Activated CD4-positive, alpha-beta T cell treated with anti-CD3 and anti-CD28 coated beads, Interleukin-2, amount 10 ng/mL, durations not matched to agents 7 days and 5 days (primary cell): ENCODE measurements around the gene AADAT. TPM values are rescaled to one million over a fixed set of nuclear protein-coding genes. Genes with fewer than 3 reads are reported as not detected.

Experiments used
- CTCF ChIA-PET: fragments of 350-600 bp; sonication (Branson Sonifier 250); formaldehyde crosslinking; loops from one replicate; lab custom pipeline; 2021; ENCODE audit warnings: antibody characterized with exemption; lab: Charles Lee
- POLR2A ChIA-PET: fragments of 350-600 bp; sonication (Branson Sonifier 250); formaldehyde crosslinking; loops from one replicate; lab custom pipeline; 2021; ENCODE audit warnings: antibody characterized with exemption; lab: Charles Lee
- DNase-seq: peaks from one replicate; pipeline ENCODE4 v3.0.0-alpha.2; 2020
- H3K27ac Mint-ChIP-seq: one replicate; pipeline ENCODE4 v1.8.0; 2021; ENCODE audit warnings: mild to moderate bottlenecking, moderate library complexity, mixed read lengths
- H3K27me3 Mint-ChIP-seq: one replicate; pipeline ENCODE4 v1.8.0; 2021; ENCODE audit warnings: mixed read lengths
- H3K36me3 Mint-ChIP-seq: one replicate; pipeline ENCODE4 v1.8.0; 2021; ENCODE audit warnings: low read depth, mixed read lengths
- H3K4me1 Mint-ChIP-seq: one replicate; pipeline ENCODE4 v1.8.0; 2021; ENCODE audit warnings: mixed read lengths
- H3K4me3 Mint-ChIP-seq: one replicate; pipeline ENCODE4 v1.8.0; 2021; ENCODE audit warnings: mild to moderate bottlenecking, moderate library complexity, mixed read lengths
- H3K9me3 Mint-ChIP-seq: one replicate; pipeline ENCODE4 v1.8.0; 2021; ENCODE audit warnings: mixed read lengths
- total RNA-seq, 2 experiments: library from RNA; stranded (reverse); gene quantifications; one replicate each; pipeline ENCODE4 v1.2.3, GENCODE V29; 2021

AADAT gene
- total RNA-seq, 2 experiments from 2014 or later, result not detected

DNA sequence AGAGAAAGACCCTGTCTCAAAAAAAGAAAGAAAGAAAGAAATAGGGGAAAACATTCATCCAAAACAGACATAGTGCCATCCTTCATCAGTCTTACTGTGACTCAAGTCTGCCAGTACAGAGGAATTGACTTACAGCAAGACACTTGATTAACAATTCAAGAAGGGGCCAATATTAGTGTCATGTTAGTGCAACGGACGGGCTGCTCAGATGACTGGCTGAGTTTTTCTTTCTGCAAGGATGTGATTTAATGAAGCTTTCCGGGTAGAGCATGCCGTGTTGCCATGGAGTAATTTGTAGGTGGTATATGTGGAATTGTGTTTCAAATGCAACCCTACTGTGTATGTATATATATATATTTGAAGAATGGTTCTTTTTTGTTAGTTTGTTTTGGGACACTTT, 51.0 kb downstream of the AADAT start:
- no peak overlapping the region for H3K27ac Mint-ChIP-seq
- H3K4me1 Mint-ChIP-seq, result no peaks in the 10 kb centered on the region
- H3K4me3 Mint-ChIP-seq, result no peak overlapping the region
- DNase-seq, result no peak
- H3K27me3 Mint-ChIP-seq, result no peaks in the 10 kb centered on the region
- no peaks in the 10 kb centered on the region for H3K9me3 Mint-ChIP-seq
- ChIA-PET POLR2A (no interaction called here), CTCF (no interaction called here)
- no peaks in the 10 kb centered on the region for H3K36me3 Mint-ChIP-seq

- Mint-ChIP-seq H3K9me3 (no peaks in the 10 kb centered on the region), H3K4me3 (no peak overlapping the region), H3K27me3 (no peaks in the 10 kb centered on the region), H3K36me3 (no peaks in the 10 kb centered on the region), H3K27ac (no peak overlapping the region), H3K4me1 (no peaks in the 10 kb centered on the region)
- DNase-seq, result no peak
- POLR2A ChIA-PET, result no interaction called here
- CTCF ChIA-PET, result no interaction called here
Observed at GRCh38 chr4:170038232-170038631, 51.5 kb downstream of the AADAT start.

- H3K9me3 Mint-ChIP-seq, result no peaks in the 10 kb centered on the region
- no peaks in the 10 kb centered on the region for H3K27me3 Mint-ChIP-seq
- CTCF ChIA-PET, result no interaction called here
- no peak overlapping the region for H3K27ac Mint-ChIP-seq
- no peak for DNase-seq
- no peak overlapping the region for H3K4me3 Mint-ChIP-seq
- no peaks in the 10 kb centered on the region for H3K36me3 Mint-ChIP-seq
- H3K4me1 Mint-ChIP-seq, result no peaks in the 10 kb centered on the region
- POLR2A ChIA-PET, result no interaction called here
Observed at GRCh38 chr4:170037481-170037880, 52.3 kb downstream of the AADAT start.

- POLR2A ChIA-PET, result no interaction called here
- CTCF ChIA-PET, result no interaction called here
- H3K4me3 Mint-ChIP-seq, result no peak overlapping the region
- no peaks in the 10 kb centered on the region for H3K4me1 Mint-ChIP-seq
- H3K36me3 Mint-ChIP-seq, result no peaks in the 10 kb centered on the region
- no peaks in the 10 kb centered on the region for H3K9me3 Mint-ChIP-seq
- no peak overlapping the region for H3K27ac Mint-ChIP-seq
- no peak for DNase-seq
- H3K27me3 Mint-ChIP-seq, result peaks cover 5% of the 10 kb centered on the region
Observed at GRCh38 chr4:170035845-170036244, 53.9 kb downstream of the AADAT start.

DNA sequence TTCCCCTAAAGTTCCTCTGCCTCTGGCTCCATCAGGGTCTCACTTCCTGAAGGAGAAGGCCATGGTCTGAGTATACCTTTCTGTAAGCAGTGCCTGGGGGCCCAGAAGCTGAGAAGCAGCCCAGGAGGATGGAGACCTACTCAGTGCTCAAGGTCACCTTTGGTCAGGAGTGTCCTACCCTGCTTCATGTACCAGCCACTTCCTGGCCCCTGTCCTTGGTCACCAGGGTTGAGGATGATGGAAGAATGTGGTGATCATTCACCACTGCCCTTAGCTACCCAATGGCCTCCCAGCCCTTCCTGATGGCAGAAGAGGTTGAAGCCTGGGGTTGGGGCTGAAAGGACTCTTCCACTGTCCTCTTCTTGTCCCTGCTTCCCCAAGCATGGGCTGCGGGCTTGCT, 54.5 kb downstream of the AADAT start:
- DNase-seq, result no peak
- Mint-ChIP-seq H3K36me3 (no peaks in the 10 kb centered on the region), H3K4me1 (no peaks in the 10 kb centered on the region), H3K27ac (no peak overlapping the region), H3K27me3 (peaks cover 9% of the 10 kb centered on the region), H3K9me3 (no peaks in the 10 kb centered on the region), H3K4me3 (no peak overlapping the region)
- CTCF ChIA-PET, result no interaction called here
- POLR2A ChIA-PET, result no interaction called here

DNA sequence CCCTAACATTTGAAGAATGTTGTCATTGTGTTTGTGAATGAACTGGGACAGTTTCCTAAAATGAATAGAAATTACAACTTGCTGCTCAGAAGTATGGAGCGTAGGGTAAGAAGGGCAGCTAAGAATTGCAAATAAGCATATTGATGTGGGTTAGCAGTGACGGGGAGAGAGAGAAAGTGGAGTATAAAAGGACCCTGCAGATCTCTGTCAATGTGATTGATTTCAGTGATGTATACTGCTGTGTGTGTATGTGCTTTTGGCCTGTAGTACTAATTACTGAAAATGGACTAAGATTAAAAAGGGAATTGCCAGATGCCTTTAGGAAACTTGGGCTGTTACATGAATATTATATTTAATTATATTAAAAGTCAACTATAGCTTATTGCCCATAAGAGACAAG, 55.8 kb downstream of the AADAT start:
- Mint-ChIP-seq H3K9me3 (no peaks in the 10 kb centered on the region), H3K4me3 (no peak overlapping the region), H3K4me1 (no peaks in the 10 kb centered on the region), H3K27ac (no peak overlapping the region), H3K36me3 (no peaks in the 10 kb centered on the region), H3K27me3 (peaks cover 17% of the 10 kb centered on the region)
- ChIA-PET POLR2A (no interaction called here), CTCF (no interaction called here)
- DNase-seq, result no peak

GRCh38 chr4:170030121-170030520, 59.6 kb downstream of the AADAT start:
- Mint-ChIP-seq H3K27me3 (peaks cover 42% of the 10 kb centered on the region), H3K27ac (no peak overlapping the region), H3K4me3 (no peak overlapping the region), H3K9me3 (no peaks in the 10 kb centered on the region), H3K36me3 (no peaks in the 10 kb centered on the region), H3K4me1 (peaks cover 15% of the 10 kb centered on the region)
- no peak for DNase-seq
- CTCF ChIA-PET, result no interaction called here
- POLR2A ChIA-PET, result no interaction called here

DNA sequence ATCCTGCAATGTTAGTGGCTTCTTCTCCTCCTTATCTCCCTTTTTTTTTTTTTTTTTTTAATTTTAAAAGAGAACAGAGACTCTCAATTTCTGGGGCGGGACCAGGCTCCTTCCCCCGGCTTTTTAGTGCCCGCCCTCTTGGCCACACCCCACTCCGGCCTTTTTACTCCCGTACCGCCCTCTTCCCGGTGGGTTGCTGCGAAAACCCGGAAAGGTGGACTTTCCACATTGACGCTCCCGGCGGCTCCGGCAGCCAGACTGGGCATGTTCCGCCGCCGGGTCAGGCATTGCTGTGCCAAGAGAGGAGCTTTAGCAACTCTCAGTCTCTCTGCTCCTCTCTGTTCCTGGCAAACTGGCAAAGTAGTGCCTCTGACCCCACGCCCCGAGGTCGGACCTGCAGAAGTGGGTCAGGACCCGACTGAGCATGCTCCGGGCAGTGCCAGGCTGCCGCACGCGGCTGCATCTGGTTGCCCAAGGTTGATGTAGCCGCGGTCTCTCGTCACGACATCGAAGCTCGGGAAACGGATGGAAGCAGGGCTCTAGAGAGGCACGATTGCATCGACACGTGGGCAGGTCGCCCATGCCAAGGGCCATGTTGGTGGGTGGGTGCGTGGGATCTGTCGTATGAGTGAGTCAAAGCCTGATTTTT, 62.5 kb downstream of the AADAT start:
- Mint-ChIP-seq H3K27ac (peak overlapping the region; percentile 52), H3K36me3 (no peaks in the 10 kb centered on the region), H3K4me3 (peak overlapping the region; percentile 81), H3K9me3 (no peaks in the 10 kb centered on the region), H3K4me1 (peaks cover 15% of the 10 kb centered on the region), H3K27me3 (peaks cover 67% of the 10 kb centered on the region)
- ChIA-PET CTCF (interaction anchor here (0.8 to 1.0 kb wide), 2 partner anchors 16 to 18 kb away, joined by 3 read pairs; no protein-coding TSS in a partner anchor), POLR2A (no interaction called here)
- peak; percentile 90 for DNase-seq

GRCh38 chr4:170026253-170027021, 63.3 kb downstream of the AADAT start, which contains the start of gene MFAP3L:
Gene MFAP3L (minus strand): TSS chr4:170026395. CDS start chr4:170005877, 20,518 bp downstream.
- POLR2A ChIA-PET, result no interaction called here
- H3K27me3 Mint-ChIP-seq, result peaks cover 70% of the 10 kb centered on the region

DNA sequence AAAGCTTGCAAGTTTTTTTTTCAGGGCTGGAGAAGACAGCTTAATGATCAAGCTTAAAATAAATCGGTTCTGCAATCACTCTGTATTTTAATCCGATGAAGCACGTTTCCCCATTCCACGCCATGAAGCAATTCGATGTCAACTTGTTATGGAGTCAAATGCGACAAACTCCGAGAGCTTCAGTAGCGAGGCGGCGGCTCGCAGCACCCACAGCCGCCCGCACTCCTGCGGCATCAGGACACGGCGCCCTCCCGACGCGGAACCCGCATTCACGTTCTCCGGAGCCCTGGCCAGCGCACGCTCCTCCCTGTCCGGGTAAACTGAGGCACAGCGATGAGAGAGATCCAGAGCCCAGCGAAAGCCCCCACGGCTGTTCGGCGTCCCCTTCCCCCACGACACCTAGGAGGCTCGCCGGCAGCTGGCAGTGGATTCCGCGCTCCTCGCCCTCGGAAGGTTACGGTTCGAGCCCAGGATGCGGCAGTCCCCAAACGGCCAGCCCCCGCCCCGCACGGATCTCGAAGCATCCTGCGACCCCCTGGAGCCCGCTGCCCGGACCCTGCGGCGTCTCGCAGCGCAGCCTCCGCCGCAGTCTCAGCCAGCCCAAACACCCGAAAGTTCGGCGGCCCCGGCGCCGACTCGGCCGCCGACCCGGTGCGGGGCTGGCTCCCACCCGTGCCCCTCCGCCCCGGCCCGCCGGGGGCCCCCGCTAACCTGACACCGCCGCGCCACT, 64.1 kb downstream of the AADAT start:
- Mint-ChIP-seq H3K4me3 (peak overlapping the region; percentile 71), H3K36me3 (no peaks in the 10 kb centered on the region), H3K4me1 (peaks cover 15% of the 10 kb centered on the region), H3K27ac (no peak overlapping the region), H3K9me3 (no peaks in the 10 kb centered on the region), H3K27me3 (peaks cover 66% of the 10 kb centered on the region)
- DNase-seq, result no peak
- ChIA-PET CTCF (interaction anchor here (1.6 kb wide), 1 partner anchor 22 kb away, joined by 3 read pairs; no protein-coding TSS in a partner anchor), POLR2A (no interaction called here)

More at GRCh38 chr4:170026253-170027021, 63.3 kb downstream of the AADAT start, which contains the start of gene MFAP3L:
- peak within 1 kb of the TSS; percentile 81 for H3K4me3 Mint-ChIP-seq
- H3K9me3 Mint-ChIP-seq, result no peaks in the 10 kb centered on the region
- H3K4me1 Mint-ChIP-seq, result peaks cover 15% of the 10 kb centered on the region
- CTCF ChIA-PET, result no interaction called here
- peak within 1 kb of the TSS; percentile 75 for H3K27ac Mint-ChIP-seq
- DNase-seq, result peak; percentile 71
- H3K36me3 Mint-ChIP-seq, result no peaks in the 10 kb centered on the region

DNA sequence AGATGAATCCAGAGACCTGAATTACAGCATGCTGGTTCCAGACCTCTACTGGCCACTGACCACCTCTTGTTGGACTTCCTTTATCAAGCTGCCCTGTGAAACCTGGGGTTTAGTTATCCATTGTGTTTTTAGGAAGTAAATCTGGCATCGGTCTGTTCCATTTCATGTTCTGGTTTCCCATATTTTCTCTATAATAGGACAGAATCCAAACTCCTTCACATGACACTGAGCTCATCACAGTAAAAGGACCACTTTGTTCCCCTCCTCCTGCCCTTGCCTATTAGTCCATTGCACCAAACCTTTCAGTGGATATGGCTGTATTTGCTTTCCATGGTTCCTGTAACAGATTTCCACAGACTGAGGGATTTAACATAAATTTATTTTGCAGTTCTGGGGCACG, 67.5 kb downstream of the AADAT start:
- no peak for DNase-seq
- Mint-ChIP-seq H3K4me3 (no peak overlapping the region), H3K27ac (no peak overlapping the region), H3K27me3 (peaks cover 39% of the 10 kb centered on the region), H3K4me1 (peaks cover 8% of the 10 kb centered on the region), H3K36me3 (no peaks in the 10 kb centered on the region), H3K9me3 (no peaks in the 10 kb centered on the region)
- POLR2A ChIA-PET, result no interaction called here
- CTCF ChIA-PET, result interaction anchor here (0.6 to 1.4 kb wide), 3 partner anchors 12 to 1772 kb away, joined by 3 to 4 read pairs (median 3); partner anchors contain the start of gene NEK1

- no peaks in the 10 kb centered on the region for H3K9me3 Mint-ChIP-seq
- no peak for DNase-seq
- H3K36me3 Mint-ChIP-seq, result no peaks in the 10 kb centered on the region
- H3K4me3 Mint-ChIP-seq, result no peak overlapping the region
- H3K27me3 Mint-ChIP-seq, result peaks cover 4% of the 10 kb centered on the region
- ChIA-PET POLR2A (no interaction called here), CTCF (interaction anchor here (0.5 kb wide), 1 partner anchor 66 kb away, joined by 7 read pairs; no protein-coding TSS in a partner anchor)
- H3K4me1 Mint-ChIP-seq, result no peaks in the 10 kb centered on the region
- H3K27ac Mint-ChIP-seq, result no peak overlapping the region
Observed at GRCh38 chr4:170017252-170017651, 72.5 kb downstream of the AADAT start.

DNA sequence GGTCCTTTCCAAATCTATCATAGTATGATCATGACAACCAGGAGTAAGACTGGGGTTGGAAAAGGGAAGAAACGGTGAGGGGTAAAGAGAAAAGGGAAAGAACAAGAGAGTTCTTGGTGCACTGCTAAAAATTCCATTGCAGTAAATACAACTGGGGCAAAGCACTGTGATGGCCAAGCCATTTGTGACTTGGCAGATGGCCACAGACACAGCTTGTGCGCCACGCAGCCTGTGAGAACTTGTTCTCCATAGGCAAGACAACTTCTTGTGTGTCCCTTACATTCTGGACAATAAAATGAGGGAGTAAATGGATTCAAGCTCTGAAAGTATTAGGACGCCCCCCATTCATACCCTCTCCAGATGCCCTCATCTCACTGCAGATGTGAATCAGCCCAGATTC, 74.5 kb downstream of the AADAT start:
- Mint-ChIP-seq H3K27me3 (peaks cover 1% of the 10 kb centered on the region), H3K27ac (no peak overlapping the region), H3K4me1 (no peaks in the 10 kb centered on the region), H3K9me3 (no peaks in the 10 kb centered on the region), H3K4me3 (no peak overlapping the region), H3K36me3 (no peaks in the 10 kb centered on the region)
- ChIA-PET CTCF (no interaction called here), POLR2A (no interaction called here)
- DNase-seq, result no peak
